Mesenteric fat pad (tissue), 1 donor: ENCODE data around the gene GORASP1. TPM values are rescaled to one million over a fixed set of nuclear protein-coding genes. Genes with fewer than 3 reads are reported as not detected.

Source experiments
- DNase-seq: peaks from one replicate; pipeline ENCODE4 v3.0.0-alpha.2; 2020; ENCODE audit warnings: low spot score
- long read RNA-seq: library from polyadenylated mRNA; unstranded; transcript quantifications from one replicate; pipeline ENCODE4 v2.0.0, GENCODE V29; 2020
- total RNA-seq: library from RNA; stranded (reverse); fragmentation: NEBNext Ultra II Directional; extraction: Animal tissue kit (Norgen Biotek cat#: 25700); gene quantifications from one replicate; pipeline ENCODE4 v1.2.1, GENCODE V29; 2021
- donor health status: DM: yes; HTN: yes; CAD: no.

Gene GORASP1
- total RNA-seq, result 58.7 TPM
- long read RNA-seq, transcript GORASP1-213 (9 exons, 2,873 nt), result minor isoform, 7 of 126 reads
- long read RNA-seq, transcript GORASP1-201 (9 exons, 3,722 nt), result major isoform, 47 of 126 reads
- long read RNA-seq, partial matches to known transcripts, result 18 of 126 reads
- long read RNA-seq, other reads (novel, unspliced or antisense), result 48 of 126 reads

- peak; percentile 94 for DNase-seq
Measured at GRCh38 chr3:39107388-39108199, at the start of gene GORASP1, which contains the start of gene TTC21A. Gene GORASP1, minus strand, starts transcription at chr3:39107627. Its CDS starts 86 bp downstream, at chr3:39107541. Gene TTC21A, plus strand, starts transcription at chr3:39107680. Its CDS starts 158 bp downstream, at chr3:39107838.

- no peak for DNase-seq
Measured at GRCh38 chr3:39156421-39156820, 49.0 kb upstream of the GORASP1 start.

GRCh38 chr3:39154280-39155021, 47.0 kb upstream of the GORASP1 start:
- no peak for DNase-seq

GRCh38 chr3:39153977-39154279, 46.5 kb upstream of the GORASP1 start:
- no peak for DNase-seq

DNA sequence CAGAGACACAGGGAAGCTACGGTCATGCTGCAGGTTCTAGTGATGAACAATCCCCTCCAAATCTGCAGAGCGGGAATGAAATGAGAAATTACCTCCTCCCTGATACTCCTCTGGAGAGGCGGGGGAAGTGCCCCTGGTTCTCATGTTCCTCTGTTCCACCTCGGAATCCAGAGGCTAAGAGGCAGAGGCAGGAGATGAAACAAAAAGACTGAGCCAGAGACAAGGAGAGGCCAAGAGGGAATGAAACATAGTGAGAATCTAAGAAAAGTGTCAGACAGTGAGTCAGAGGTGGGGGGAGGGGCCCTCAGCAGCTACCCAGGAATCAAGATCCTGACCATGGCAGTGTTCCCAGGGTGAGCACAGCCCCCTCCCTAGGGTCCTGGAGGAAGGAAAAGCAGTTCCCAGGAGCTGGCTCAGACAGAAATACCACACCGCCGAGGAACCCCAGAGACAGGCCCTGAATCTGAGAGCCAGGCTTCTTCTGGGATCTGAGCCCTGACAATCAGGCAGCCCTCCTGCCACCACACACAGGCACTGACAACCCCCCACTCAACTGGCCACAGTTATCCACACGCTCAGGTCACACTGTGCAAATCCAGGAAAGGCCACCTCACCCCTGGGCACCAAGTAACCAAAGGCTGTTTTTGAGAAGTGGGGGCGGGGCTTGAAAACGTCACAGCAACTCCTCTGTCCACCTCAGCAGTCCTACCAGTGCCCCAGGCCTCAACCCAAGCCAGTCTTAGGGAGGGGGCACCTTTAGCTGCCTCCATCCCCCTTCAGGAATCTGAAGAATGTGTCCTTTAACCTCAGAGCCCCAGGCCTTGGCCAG, 43.6 kb upstream of the GORASP1 start:
- DNase-seq, result peak; percentile 94

DNA sequence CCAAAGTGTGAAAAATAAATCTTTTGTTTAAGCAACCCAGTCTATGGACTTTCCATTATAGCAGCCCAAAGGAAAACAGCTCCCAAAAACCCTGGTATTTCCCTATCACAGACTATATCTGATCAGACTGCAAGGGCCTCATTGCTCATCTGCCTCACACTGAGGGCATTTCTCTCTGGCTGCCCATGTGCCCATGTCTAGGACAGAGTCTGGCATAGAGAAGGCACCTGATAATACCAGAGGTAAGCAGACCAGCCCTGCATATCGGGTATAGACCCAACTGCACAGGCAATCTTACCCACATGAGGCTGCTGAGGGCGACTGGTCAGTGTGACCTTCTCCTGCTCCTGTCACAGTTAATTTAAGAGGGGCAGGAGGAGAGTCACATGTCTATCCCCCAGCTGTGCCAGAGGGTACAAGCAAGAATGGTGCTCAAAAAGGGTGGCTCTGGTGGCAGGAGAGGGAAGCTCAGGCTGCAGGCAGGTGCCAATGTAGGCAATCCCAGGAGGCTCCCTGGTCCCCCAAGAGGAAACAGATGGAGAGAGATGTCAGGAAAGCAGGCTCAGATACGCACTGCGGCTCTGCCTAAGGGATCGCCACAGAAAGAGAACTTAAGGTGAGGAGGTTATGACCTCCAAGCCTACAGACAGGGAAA, 42.8 kb upstream of the GORASP1 start:
- DNase-seq, result peak; percentile 82

GRCh38 chr3:39149498-39150147, 42.2 kb upstream of the GORASP1 start:
- DNase-seq, result no peak

DNA sequence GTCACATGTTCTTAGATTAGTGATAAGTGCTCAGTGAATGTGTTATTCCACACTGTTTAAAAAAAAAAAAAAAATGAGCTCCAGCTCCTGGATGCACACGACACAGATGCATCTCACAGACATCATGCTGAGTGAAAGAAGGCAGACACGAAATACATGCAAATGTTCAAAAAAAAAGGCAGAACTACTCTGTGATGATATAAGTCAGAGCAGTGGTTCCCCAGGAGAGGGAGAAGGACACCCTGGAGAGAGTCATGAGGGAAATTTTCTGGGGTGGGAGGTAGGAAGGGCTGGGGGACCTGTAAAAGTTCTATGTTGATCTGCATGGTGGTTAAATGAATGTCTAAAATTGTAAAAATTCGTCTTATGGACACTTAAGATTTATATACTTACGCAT, 41.6 kb upstream of the GORASP1 start:
- DNase-seq, result no peak

DNA sequence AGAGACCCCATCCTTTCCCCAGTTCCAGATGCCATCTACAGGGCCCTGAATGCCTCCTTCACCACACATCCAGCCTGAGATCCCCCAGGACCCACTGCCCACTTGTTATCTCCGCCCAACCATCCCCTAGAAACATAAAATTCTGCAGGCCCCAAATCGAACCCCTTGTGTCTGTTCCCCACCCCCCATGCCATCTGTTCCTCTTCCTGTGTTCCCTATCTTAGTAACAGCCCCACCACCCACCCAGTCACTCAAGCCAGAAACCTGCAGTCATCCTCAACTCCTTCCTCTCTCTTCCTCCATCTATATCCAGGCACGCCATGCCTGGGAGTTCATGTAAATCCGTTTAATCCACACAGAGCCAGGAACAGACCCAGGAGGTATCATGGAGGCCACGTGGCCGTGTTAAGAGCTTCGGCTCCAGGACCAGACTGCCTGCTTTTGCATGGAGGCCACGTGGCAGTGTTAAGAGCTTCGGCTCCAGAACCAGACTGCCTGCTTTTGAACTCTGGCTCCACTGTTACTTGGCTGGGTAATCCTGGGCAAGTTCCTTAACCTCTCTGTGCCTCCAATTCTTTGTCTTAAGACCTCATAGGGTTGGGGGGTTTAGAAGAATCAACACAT, 41.1 kb upstream of the GORASP1 start:
- DNase-seq, result no peak

DNA sequence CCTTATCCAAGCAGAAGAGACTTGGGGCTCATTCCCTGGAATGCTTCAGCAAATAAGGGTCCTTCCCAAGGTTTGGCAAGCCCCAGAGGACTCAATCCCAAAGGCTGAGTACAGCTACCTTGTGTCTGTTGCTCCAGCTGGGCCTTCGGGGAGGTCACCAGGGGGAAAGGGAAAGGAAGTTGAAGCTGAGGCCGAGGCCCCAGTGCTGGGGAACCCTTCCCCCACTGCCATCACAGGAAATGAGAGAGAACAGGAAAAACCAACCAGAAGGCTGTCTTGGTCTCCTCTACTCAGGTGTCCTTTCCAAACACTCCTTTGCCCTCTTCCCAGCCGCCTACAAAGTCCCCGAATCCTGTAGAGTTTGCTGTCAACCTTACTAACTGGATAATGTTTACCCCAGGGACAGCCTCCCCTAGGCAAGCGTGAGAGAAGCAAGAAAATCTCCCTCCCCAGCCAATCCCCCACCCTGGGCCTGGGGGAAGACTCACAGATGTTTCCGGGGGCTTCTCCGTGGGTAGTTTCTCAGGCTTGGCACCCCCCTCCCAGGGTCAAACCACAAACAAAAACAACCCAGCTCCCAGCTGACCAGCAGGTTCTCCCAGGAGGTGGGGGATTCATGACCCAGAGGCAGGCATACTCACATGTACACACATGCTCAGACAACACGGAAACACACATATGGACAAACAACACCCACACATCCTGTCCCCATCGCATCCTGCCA, 40.4 kb upstream of the GORASP1 start:
- peak; percentile 82 for DNase-seq

DNA sequence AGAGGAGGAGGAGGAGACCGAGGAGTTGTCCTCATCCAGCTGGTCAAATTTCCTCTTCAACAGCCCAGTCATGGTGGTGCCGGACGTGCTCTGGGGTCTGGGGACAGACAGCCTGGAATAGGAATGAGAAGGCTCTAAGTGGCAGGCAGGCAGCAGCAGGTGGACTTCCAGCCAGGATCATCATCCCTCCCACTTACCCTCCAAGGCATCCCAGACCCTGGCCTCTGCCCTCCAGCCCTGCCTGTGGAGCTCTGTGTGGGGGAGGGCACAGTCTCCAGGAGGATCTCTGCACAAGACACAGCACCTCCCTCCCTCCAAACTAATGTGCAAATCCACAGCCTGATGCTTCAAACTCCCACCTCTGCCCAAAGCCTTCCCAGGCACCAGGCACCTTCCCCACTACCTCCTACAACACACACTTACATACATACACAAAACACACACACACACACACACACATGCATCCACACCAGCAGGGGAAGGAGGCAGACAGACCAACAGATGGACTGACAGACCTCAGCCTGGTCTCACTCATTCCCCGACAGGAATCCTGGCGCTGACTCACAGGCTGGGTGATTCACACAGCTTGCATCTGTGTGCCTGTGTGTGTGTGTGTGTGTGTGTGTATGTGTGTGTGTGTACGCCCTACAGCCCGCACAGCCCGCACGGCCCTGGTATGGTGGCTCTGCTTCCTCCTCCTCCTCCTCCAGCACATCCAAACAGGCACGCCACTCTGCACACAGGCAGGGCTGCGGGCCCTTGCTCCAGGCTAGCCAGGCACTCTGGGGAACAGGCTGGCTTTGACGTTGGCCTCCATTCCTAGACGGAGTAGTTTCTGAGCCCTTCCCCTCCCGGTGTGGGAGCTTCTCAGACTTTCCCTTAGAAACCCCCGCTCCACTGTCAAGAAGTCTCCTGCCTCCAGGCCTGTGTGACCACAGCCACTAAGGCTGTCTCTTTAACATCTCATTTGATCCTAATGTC, 39.5 kb upstream of the GORASP1 start:
- peak; percentile 93 for DNase-seq

GRCh38 chr3:39146083-39146501, 38.7 kb upstream of the GORASP1 start:
- no peak for DNase-seq

GRCh38 chr3:39144748-39145380, 37.4 kb upstream of the GORASP1 start:
- peak; percentile 68 for DNase-seq

GRCh38 chr3:39144095-39144747, 36.8 kb upstream of the GORASP1 start:
- peak; percentile 77 for DNase-seq

- DNase-seq, result peak; percentile 77
Measured at GRCh38 chr3:39143051-39143885, 35.8 kb upstream of the GORASP1 start.

DNA sequence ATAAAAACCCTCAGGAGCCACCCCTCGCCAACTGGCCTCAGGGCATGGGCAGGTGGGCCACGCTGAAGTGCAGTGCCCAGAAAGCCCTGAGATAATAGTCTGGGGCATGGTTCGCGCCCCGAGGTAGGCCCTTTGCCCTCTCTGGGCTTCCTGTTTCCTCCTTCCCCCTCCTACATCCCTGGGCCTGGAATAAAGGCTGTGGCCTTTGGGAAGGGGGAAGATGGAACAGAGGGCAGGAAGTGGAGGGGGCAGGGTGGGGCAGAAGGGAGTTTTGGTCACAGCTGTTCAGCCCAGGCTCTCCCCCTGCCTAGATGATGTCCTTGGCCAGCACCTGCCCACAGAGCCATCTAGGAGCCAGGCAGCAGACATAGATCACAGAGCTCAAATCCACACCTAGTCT, 34.6 kb upstream of the GORASP1 start:
- DNase-seq, result peak; percentile 87
